ENCODE measurements around the gene CLRN1.

DNA sequence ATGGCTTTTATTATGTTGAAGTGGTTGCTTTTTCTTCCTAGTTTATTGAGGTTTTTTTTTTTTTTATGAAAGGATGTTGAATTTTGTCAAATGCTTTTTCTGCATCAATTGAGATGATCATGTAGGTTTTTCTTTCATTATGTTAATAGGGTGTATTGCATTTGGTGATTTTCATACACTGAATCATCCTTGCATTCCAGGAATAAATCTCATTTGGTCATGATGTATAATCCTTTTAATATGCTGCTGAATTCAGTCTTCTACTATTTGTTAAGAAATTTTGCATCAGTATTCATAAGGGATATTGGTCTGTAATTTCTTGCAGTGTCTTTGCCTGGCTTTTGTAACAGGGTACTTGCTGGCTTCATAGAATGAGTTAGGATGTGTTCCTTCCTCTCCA, 11.5 kb upstream of the CLRN1 start:
- TF ChIP-seq, protein P1, sequence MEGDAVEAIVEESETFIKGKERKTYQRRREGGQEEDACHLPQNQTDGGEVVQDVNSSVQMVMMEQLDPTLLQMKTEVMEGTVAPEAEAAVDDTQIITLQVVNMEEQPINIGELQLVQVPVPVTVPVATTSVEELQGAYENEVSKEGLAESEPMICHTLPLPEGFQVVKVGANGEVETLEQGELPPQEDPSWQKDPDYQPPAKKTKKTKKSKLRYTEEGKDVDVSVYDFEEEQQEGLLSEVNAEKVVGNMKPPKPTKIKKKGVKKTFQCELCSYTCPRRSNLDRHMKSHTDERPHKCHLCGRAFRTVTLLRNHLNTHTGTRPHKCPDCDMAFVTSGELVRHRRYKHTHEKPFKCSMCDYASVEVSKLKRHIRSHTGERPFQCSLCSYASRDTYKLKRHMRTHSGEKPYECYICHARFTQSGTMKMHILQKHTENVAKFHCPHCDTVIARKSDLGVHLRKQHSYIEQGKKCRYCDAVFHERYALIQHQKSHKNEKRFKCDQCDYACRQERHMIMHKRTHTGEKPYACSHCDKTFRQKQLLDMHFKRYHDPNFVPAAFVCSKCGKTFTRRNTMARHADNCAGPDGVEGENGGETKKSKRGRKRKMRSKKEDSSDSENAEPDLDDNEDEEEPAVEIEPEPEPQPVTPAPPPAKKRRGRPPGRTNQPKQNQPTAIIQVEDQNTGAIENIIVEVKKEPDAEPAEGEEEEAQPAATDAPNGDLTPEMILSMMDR (IDR thresholded peaks at IDR 0.05; ENCODE audit: low read length), result no peak
- no peak for TF ChIP-seq EZH2phosphoT487 (IDR thresholded peaks at IDR 0.05; ENCODE audit: low read length)

All from MM.1S (cell line).